ENCODE results near the gene RNF130.

Gene RNF130

GRCh38 chr5:179915406-179915935 lies 156.1 kb downstream of the RNF130 start:
- Histone ChIP-seq H3K27me3 (ENCODE audit: insufficient read depth, low read depth) (no peaks in the 10 kb centered on the region), H3K36me3 (ENCODE audit: insufficient read depth) (no peaks in the 10 kb centered on the region), H2AFZ (ENCODE audit: low read depth) (no peak overlapping the region), H3K4me2 (no peak overlapping the region), H3K9ac (no peak overlapping the region), H4K20me1 (ENCODE audit: insufficient read depth) (no peaks in the 10 kb centered on the region), H3K4me1 (ENCODE audit: low read depth, poor library complexity, severe bottlenecking) (no peaks in the 10 kb centered on the region), H3K79me2 (ENCODE audit: insufficient read depth, low read depth) (no peaks in the 10 kb centered on the region), H3K4me3 (IDR thresholded peaks at IDR 0.05; ENCODE audit: insufficient read depth, low read depth, low read length) (no peak overlapping the region), H3K27ac (no peak overlapping the region)
- no peak for TF ChIP-seq CTCF (conservative IDR thresholded peaks at IDR 0.05; ENCODE audit: low read depth, low read length)

- no peaks in the 10 kb centered on the region for H4K20me1 ChIP-seq (ENCODE audit: insufficient read depth)
- TF ChIP-seq CTCF (conservative IDR thresholded peaks at IDR 0.05; ENCODE audit: low read depth, low read length), result no peak
- H3K79me2 ChIP-seq (ENCODE audit: insufficient read depth, low read depth), result no peaks in the 10 kb centered on the region
- no peak overlapping the region for H2AFZ ChIP-seq (ENCODE audit: low read depth)
- H3K4me2 ChIP-seq, result no peak overlapping the region
- H3K9ac ChIP-seq, result no peak overlapping the region
- no peaks in the 10 kb centered on the region for H3K36me3 ChIP-seq (ENCODE audit: insufficient read depth)
- no peak overlapping the region for H3K27ac ChIP-seq
- H3K27me3 ChIP-seq (ENCODE audit: insufficient read depth, low read depth), result no peaks in the 10 kb centered on the region
- H3K4me1 ChIP-seq (ENCODE audit: low read depth, poor library complexity, severe bottlenecking), result no peaks in the 10 kb centered on the region
- no peak overlapping the region for H3K4me3 ChIP-seq (IDR thresholded peaks at IDR 0.05; ENCODE audit: insufficient read depth, low read depth, low read length)
These were observed 157.4 kb downstream of the RNF130 start for GRCh38 chr5:179914032-179914755.

GRCh38 chr5:179913461-179913860 lies 158.1 kb downstream of the RNF130 start:
- Histone ChIP-seq H3K79me2 (ENCODE audit: insufficient read depth, low read depth) (no peaks in the 10 kb centered on the region), H3K27me3 (ENCODE audit: insufficient read depth, low read depth) (no peaks in the 10 kb centered on the region), H3K4me2 (no peak overlapping the region), H3K4me3 (IDR thresholded peaks at IDR 0.05; ENCODE audit: insufficient read depth, low read depth, low read length) (no peak overlapping the region), H3K36me3 (ENCODE audit: insufficient read depth) (no peaks in the 10 kb centered on the region), H3K9ac (no peak overlapping the region), H4K20me1 (ENCODE audit: insufficient read depth) (no peaks in the 10 kb centered on the region), H3K27ac (no peak overlapping the region), H3K4me1 (ENCODE audit: low read depth, poor library complexity, severe bottlenecking) (no peaks in the 10 kb centered on the region), H2AFZ (ENCODE audit: low read depth) (no peak overlapping the region)
- TF ChIP-seq CTCF (conservative IDR thresholded peaks at IDR 0.05; ENCODE audit: low read depth, low read length), result no peak

- Histone ChIP-seq H2AFZ (ENCODE audit: low read depth) (no peak overlapping the region), H3K9ac (no peak overlapping the region), H3K4me2 (no peak overlapping the region), H4K20me1 (ENCODE audit: insufficient read depth) (no peaks in the 10 kb centered on the region), H3K27me3 (ENCODE audit: insufficient read depth, low read depth) (no peaks in the 10 kb centered on the region), H3K36me3 (ENCODE audit: insufficient read depth) (no peaks in the 10 kb centered on the region), H3K27ac (no peak overlapping the region), H3K79me2 (ENCODE audit: insufficient read depth, low read depth) (no peaks in the 10 kb centered on the region), H3K4me3 (IDR thresholded peaks at IDR 0.05; ENCODE audit: insufficient read depth, low read depth, low read length) (no peak overlapping the region), H3K4me1 (ENCODE audit: low read depth, poor library complexity, severe bottlenecking) (no peaks in the 10 kb centered on the region)
- TF ChIP-seq CTCF (conservative IDR thresholded peaks at IDR 0.05; ENCODE audit: low read depth, low read length), result no peak
These were observed 158.6 kb downstream of the RNF130 start for GRCh38 chr5:179912951-179913350.

Measured in KMS-11 (cell line).